T-helper 1 cell (primary cell): ENCODE results near the gene YRDC.
"Not testable (repeated sequence)": the region's sequence is repeated elsewhere in the genome, so short reads cannot be mapped to it uniquely, and the experiment has no call there.

Source experiments
- DNase-seq, 5 donors: peaks; one replicate each; pipeline ENCODE4 v3.0.0-alpha.2; 2012 to 2020

Gene YRDC

GRCh38 chr1:37821481-37821880, 13.5 kb upstream of the YRDC start:
- no peak for DNase-seq

DNA sequence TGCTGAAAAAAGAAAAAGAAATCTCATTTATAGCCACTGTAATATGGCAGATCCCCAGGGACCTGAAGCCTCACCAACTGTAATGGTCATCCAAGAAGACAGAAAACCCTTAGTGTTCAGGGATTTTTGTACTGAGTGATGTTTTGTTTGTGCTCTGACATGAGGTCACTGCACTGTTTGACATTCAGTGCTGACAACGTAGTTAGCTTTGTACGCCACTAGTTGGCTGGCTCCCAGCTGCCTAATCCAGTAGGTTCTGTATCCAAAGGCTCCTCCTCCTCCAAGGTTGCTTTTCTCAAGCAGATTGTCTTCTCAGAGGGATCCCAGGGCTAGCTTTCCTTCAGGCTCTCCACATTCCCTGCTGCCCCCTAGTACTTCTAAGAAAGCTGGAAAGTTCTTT, 9.5 kb upstream of the YRDC start:
- DNase-seq = no peak

GRCh38 chr1:37814252-37814651, 6.2 kb upstream of the YRDC start:
- DNase-seq = no peak

DNA sequence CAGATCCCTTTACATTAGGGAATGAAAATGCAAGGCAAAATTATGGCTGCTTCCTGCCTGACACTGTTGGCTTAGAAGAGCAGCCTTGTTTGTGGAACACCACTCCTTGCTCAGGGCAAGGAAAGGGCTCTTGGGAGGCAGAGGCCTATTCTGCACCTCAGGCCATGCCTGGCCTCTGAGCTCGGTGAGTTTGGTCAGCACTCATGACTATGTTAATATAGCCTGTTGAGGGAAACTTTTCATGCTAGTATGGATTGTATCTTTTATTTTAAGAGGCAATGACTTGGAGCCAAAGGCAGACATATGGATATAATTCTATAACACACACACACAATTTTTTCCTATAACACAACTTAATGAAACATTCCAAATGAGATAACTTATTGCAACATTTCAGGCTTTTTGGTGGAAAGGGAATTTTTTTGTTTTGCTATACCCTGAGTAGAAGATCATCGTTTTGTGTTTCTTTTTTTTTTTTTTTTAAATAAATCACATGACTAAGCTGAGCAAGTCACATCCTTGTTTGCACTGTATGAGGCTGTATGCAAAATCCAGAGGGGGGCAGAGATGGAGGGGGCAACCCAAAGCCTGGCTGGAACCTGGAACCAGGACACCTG, 5.6 kb upstream of the YRDC start:
- DNase-seq = no peak

DNA sequence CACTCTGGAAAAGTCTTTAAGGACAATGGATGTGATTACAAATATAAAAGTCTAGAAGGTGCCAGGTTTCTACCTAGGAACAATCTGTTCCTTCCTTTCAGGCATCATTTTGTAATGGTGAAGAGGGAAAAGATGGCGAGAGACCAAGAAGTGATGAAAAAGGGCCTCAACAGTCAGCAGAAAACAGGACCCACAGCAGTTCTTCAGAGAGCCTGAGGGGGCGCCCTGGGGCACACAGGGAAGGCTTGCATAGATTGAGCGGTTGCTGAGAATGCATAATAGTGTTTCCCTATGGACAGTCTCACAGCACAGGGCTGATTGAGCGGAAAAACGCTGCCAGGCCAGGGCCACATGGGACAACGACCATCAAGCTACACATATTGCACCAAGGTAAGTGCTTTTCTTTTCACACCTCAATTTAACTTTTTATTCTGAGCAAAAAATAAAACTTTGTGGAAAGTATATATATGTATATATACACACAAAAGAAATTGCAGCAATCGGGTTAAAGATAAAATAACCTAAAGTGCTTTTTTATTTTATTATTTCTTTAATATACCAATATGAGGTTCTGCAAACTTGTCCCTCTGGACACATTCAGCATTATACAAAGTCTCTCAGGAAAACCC, 3.1 kb upstream of the YRDC start:
- DNase-seq = peak in 4 of 5 donors; percentile 35 to 63 (median 52)

- no peak for DNase-seq
Measured at GRCh38 chr1:37809942-37810341, 1.9 kb upstream of the YRDC start.

- DNase-seq = peak in 2 of 5 donors; percentile 32 to 41
Measured at GRCh38 chr1:37808369-37809319, 636 bp upstream of the YRDC start.

- DNase-seq = no peak
Measured at GRCh38 chr1:37807220-37807554, 821 bp downstream of the YRDC start.

DNA sequence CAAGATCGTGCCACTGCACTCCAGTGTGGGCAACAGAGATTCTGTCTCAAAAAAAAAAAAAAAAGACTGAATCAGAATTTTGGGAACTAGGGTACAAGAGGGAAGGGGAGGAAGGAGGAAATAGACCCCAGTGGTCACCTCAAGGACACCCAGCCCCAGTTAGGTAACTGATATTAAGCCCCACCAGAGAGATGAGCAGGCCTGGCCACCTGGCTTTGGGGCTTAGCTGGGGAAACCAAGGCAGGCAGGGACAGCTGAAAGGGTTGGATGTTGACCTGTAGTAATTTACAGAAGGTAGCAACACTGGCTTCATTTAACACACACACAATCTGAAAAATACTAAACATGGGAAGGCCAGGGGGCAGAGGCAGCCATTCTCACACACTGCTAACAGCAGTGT, 5.6 kb downstream of the YRDC start:
- DNase-seq = no peak

GRCh38 chr1:37797750-37798345, 10.2 kb downstream of the YRDC start:
- no peak for DNase-seq

DNA sequence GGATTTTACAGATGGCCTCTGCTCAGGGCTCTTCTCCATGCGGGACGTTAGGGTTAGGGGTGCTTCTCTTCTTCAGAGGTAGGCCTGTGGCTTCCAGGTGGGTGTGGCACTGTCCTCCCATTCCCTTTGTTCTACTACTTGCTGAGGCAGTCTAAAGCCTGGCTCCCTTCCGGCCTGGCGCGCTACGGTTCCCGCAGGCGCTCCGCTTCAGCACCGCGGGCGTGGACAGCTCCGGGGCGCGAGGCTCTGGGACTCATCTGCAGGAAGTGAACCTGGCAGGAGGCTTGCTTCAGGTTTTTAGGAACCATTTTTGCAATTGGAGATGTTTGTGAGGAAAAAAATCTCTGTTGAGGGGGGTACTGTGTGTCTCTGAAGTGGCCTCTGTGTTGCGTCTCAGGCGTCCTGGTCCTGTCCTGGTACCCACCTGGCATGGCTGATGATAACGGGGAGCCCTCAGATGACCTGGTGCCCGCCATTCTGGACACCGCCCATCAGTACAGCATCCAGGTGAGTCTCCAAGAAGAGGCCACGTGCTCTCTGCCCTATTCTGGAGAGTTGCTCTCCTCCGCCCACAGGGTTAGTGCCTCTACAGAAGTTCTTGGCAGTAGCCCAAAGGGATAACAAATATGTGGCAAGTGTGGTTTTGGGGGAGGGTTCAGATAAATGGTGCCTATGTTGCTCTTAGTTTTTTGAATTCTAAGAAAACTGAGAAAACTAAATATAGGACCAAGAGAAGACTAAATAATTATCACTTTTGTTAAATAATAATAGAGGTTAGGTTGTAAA, 12.5 kb downstream of the YRDC start:
- peak in 2 of 5 donors; percentile 26 to 27 for DNase-seq

- DNase-seq = no peak
Measured at GRCh38 chr1:37794372-37795339, 13.4 kb downstream of the YRDC start.

DNA sequence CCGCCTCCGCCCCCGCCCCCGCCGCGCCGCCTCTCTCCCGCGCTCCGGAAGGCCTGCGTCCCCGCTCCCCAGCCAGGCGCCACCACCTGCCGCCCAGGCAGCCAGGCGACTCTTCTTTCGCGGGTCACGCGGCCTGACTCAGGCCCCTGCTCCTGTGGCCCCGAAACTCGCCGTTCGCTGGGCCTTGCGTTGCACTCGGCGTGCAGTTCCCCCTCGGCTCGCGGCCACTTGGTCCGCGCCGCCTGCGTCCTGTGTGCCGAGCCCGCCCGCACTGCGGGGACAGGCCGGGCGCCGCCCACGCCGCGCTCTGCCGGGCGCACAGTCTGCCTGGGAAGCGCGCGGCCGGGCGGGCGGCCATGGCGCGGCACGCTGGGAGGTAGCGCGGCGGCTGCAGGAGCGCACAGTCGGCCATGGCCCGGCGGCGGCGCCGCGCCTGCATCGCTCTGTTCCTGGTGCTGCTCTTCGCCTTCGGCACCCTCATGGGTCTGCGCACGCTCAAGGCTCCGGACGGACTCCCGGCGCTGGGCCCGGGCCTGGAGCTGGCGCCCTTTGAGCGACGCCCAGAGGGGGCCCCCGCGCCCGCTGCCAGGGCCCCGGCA, 14.1 kb downstream of the YRDC start, which contains the start of gene MANEAL:
MANEAL (plus strand) TSS at position 75 of the 599 bp plus-strand sequence; CDS start at position 411, 336 bp downstream.
- DNase-seq = peak in 2 of 5 donors; percentile 24 to 33

- DNase-seq = no peak
Measured at GRCh38 chr1:37792943-37793686, 14.9 kb downstream of the YRDC start.

GRCh38 chr1:37782491-37782890, 25.5 kb downstream of the YRDC start:
- DNase-seq = no peak

GRCh38 chr1:37778654-37779053, 29.4 kb downstream of the YRDC start:
- no peak for DNase-seq

DNA sequence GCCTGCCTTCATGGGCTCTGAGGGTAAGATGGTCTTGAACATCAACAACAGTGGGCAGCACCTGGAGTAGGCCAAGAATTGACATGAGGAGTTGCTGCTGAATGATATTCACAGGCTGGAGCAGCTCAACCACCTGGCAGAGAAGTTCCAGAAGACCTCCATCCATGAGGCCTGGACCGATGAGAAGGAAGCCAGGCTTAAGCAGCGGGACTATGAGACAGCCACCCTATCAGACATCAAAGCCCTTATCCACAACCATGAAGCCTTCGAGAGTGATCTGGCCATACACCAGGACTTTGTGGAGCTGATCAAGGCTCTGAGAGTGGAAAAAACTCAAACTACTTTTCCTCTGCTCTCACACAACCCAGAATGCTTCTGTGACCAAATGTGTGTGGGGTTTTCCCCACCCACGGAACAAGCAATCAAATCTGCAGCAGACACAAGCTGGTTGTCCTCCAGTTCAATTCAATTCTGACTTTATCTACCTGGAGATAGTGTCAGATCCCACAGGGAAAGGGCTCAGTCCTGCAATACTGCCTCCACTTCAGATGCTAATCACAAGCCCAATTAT, 31.0 kb downstream of the YRDC start:
- DNase-seq = no peak

DNA sequence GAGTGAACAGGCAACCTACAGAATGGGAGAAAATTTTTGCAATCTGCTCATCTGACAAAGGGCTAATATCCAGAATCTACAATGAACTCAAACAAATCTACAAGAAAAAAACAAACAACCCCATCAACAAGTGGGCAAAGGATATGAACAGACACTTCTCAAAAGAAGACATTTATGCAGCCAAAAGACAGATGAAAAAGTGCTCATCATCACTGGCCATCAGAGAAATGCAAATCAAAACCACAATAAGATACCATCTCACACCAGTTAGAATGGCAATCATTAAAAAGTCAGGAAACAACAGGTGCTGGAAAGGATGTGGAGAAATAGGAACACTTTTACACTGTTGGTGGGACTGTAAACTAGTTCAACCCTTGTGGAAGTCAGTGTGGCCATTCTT, 36.6 kb downstream of the YRDC start:
- not testable (repeated sequence) for DNase-seq

GRCh38 chr1:37767488-37767887, 40.5 kb downstream of the YRDC start:
- DNase-seq = no peak
